Measurements from ENCODE around the gene HAGHL.
"Not testable (repeated sequence)": the region's sequence is repeated elsewhere in the genome, so short reads cannot be mapped to it uniquely, and the experiment has no call there.

HAGHL gene

GRCh38 chr16:689175-689897, 37.6 kb upstream of the HAGHL start:
- no peak for DNase-seq (ENCODE audit: low spot score)

- DNase-seq (ENCODE audit: low spot score), result not testable (repeated sequence)
These were observed 35.7 kb upstream of the HAGHL start for GRCh38 chr16:691242-691641.

GRCh38 chr16:692356-693108, 34.4 kb upstream of the HAGHL start:
- no peak for DNase-seq (ENCODE audit: low spot score)

GRCh38 chr16:693364-693763, 33.5 kb upstream of the HAGHL start:
- DNase-seq (ENCODE audit: low spot score), result no peak

- no peak for DNase-seq (ENCODE audit: low spot score)
These were observed 33.1 kb upstream of the HAGHL start for GRCh38 chr16:693766-694165.

GRCh38 chr16:694187-694862, 32.6 kb upstream of the HAGHL start:
- no peak for DNase-seq (ENCODE audit: low spot score)

- DNase-seq (ENCODE audit: low spot score), result no peak
These were observed 32.0 kb upstream of the HAGHL start for GRCh38 chr16:694863-695354.

GRCh38 chr16:695355-696089, 31.4 kb upstream of the HAGHL start:
- no peak for DNase-seq (ENCODE audit: low spot score)

GRCh38 chr16:698911-699671, 27.8 kb upstream of the HAGHL start:
- DNase-seq (ENCODE audit: low spot score), result no peak

GRCh38 chr16:700684-701584, 26.0 kb upstream of the HAGHL start:
- DNase-seq (ENCODE audit: low spot score), result no peak

GRCh38 chr16:702341-702740, 24.6 kb upstream of the HAGHL start:
- DNase-seq (ENCODE audit: low spot score), result no peak

GRCh38 chr16:703406-703805, 23.5 kb upstream of the HAGHL start:
- DNase-seq (ENCODE audit: low spot score), result no peak

GRCh38 chr16:704047-704446, 22.9 kb upstream of the HAGHL start:
- DNase-seq (ENCODE audit: low spot score), result no peak

- no peak for DNase-seq (ENCODE audit: low spot score)
These were observed 22.1 kb upstream of the HAGHL start for GRCh38 chr16:704552-705380.

- DNase-seq (ENCODE audit: low spot score), result no peak
These were observed 21.3 kb upstream of the HAGHL start, which contains the start of gene FBXL16 for GRCh38 chr16:705431-706188. TSS of gene FBXL16 (minus strand) at chr16:705801. CDS start at chr16:697405, 8,396 bp downstream.

GRCh38 chr16:706189-707061, 20.5 kb upstream of the HAGHL start:
- DNase-seq (ENCODE audit: low spot score), result no peak

GRCh38 chr16:707062-707538, 19.8 kb upstream of the HAGHL start:
- DNase-seq (ENCODE audit: low spot score), result no peak

All from COLO829 (cell line).